ENCODE results near the gene PFKFB2. TPM values are rescaled to one million over a fixed set of nuclear protein-coding genes. Genes with fewer than 3 reads are reported as not detected.

Gene PFKFB2
- total RNA-seq, 2 donors from 2014 or later: 5.6 to 6.1 TPM

DNA sequence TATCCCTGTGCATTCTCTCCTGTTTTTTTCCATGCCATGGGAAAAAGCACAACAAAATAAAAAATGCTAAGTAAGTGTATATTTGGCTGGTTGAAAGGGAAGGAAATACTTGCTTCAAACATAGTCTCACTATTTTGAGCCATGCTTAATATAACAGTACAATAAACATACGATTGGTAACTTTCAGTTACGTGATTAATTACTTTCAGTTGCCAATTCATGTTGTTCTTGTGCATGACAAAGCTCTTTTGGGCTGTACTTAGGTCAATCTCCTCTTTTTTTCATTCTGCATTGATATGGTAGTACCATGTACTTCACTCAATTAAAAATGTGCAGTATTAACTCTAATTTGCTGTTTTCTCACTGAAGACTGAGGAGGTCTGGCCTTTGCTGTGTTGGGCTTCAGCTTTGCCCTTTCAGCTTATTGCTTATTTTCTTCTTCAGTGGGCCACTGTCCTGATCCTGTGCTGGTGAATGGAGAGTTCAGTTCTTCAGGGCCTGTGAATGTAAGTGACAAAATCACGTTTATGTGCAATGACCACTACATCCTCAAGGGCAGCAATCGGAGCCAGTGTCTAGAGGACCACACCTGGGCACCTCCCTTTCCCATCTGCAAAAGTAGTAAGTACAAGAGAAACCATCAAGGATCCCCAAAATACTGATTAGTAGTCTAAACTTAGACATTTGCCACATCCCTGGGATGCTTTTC is 38.3 kb downstream of the PFKFB2 start:
- TF ChIP-seq CTCF (IDR thresholded peaks at IDR 0.05): no peak
- no peak for TF ChIP-seq POLR2AphosphoS5 (IDR thresholded peaks at IDR 0.05)
- no peak for TF ChIP-seq POLR2A (IDR thresholded peaks at IDR 0.05)
- no peaks in the 10 kb centered on the region for H3K4me1 ChIP-seq (replicated peaks)
- DNase-seq (ENCODE audit: low spot score): no peak
- H3K27ac ChIP-seq: no peak overlapping the region
- no peaks in the 10 kb centered on the region for H3K9me3 ChIP-seq
- WGBS: 83% methylated on average over 4 of the region's 4 CpGs
- no peaks in the 10 kb centered on the region for H3K36me3 ChIP-seq
- intact Hi-C loops (cut with DNase I): no loop called here
- no peaks in the 10 kb centered on the region for H3K27me3 ChIP-seq (replicated peaks; ENCODE audit: insufficient read depth)
- H3K4me3 ChIP-seq: no peak overlapping the region

DNA sequence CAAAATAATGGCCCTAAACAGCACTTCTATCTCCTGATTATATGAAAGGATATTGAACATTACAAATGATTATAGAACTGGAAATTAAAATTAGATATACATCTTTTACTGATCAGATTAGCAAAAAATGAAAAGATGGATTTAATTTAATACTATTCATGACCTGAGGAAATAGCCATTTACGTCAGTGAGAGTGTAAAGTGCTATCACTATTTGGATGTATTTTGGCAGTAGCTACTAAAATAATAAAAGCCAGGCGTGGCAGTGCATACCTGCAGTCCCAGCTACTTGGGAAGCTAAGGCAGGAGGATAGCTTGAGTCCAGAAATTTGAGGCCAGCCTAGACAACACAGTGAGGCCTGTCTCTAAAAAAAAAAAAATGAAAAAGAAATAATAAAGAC is 40.9 kb downstream of the PFKFB2 start:
- 50% methylated on average over 2 of the region's 2 CpGs for WGBS
- DNase-seq (ENCODE audit: low spot score): no peak
- H3K27me3 ChIP-seq (replicated peaks; ENCODE audit: insufficient read depth): no peaks in the 10 kb centered on the region
- H3K36me3 ChIP-seq: no peaks in the 10 kb centered on the region
- H3K9me3 ChIP-seq: no peaks in the 10 kb centered on the region
- H3K4me3 ChIP-seq: no peak overlapping the region
- TF ChIP-seq POLR2A (IDR thresholded peaks at IDR 0.05): no peak
- TF ChIP-seq POLR2AphosphoS5 (IDR thresholded peaks at IDR 0.05): no peak
- TF ChIP-seq CTCF (IDR thresholded peaks at IDR 0.05): no peak
- intact Hi-C loops (cut with DNase I): no loop called here
- H3K4me1 ChIP-seq (replicated peaks): no peaks in the 10 kb centered on the region
- no peak overlapping the region for H3K27ac ChIP-seq

- Histone ChIP-seq H3K9me3 (no peaks in the 10 kb centered on the region), H3K27ac (no peak overlapping the region), H3K4me1 (replicated peaks) (no peaks in the 10 kb centered on the region), H3K36me3 (no peaks in the 10 kb centered on the region), H3K27me3 (replicated peaks; ENCODE audit: insufficient read depth) (no peaks in the 10 kb centered on the region), H3K4me3 (no peak overlapping the region)
- 89% methylated on average over 3 of the region's 3 CpGs for WGBS
- TF ChIP-seq POLR2A (IDR thresholded peaks at IDR 0.05): no peak
- TF ChIP-seq CTCF (IDR thresholded peaks at IDR 0.05): no peak
- TF ChIP-seq POLR2AphosphoS5 (IDR thresholded peaks at IDR 0.05): no peak
- intact Hi-C loops (cut with DNase I): no loop called here
- no peak for DNase-seq (ENCODE audit: low spot score)
Measured at GRCh38 chr1:207097871-207098324, 44.8 kb downstream of the PFKFB2 start.

- intact Hi-C loops (cut with DNase I): no loop called here
- H3K4me3 ChIP-seq: no peak overlapping the region
- DNase-seq (ENCODE audit: low spot score): no peak
- no peaks in the 10 kb centered on the region for H3K27me3 ChIP-seq (replicated peaks; ENCODE audit: insufficient read depth)
- TF ChIP-seq POLR2AphosphoS5 (IDR thresholded peaks at IDR 0.05): no peak
- no peak for TF ChIP-seq CTCF (IDR thresholded peaks at IDR 0.05)
- TF ChIP-seq POLR2A (IDR thresholded peaks at IDR 0.05): no peak
- H3K36me3 ChIP-seq: no peaks in the 10 kb centered on the region
- no peaks in the 10 kb centered on the region for H3K4me1 ChIP-seq (replicated peaks)
- H3K27ac ChIP-seq: no peak overlapping the region
- H3K9me3 ChIP-seq: no peaks in the 10 kb centered on the region
- 90% methylated on average over 1 of the region's 1 CpG for WGBS
Measured at GRCh38 chr1:207101720-207102119, 48.6 kb downstream of the PFKFB2 start.

DNA sequence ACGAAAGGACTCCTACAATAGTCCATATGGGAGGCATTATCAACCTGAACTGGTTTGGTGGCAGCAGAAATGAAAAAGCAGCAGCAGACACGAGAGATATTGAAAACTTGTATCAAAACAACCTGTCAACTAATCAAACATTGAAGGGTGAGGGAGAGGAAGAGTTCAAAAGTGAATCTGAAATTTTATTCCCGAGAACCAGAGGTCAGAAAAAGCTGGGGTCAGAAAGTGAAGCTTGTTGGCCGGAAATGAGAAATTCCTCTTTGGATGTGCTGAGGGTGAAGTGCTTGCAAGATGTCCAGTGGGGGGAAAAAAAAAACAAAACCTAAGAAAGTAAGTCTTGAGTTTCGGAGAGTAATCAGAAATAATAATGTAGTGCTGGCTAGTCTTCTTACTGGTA is 49.1 kb downstream of the PFKFB2 start:
- Histone ChIP-seq H3K36me3 (no peaks in the 10 kb centered on the region), H3K9me3 (no peaks in the 10 kb centered on the region), H3K4me3 (no peak overlapping the region), H3K27me3 (replicated peaks; ENCODE audit: insufficient read depth) (no peaks in the 10 kb centered on the region), H3K27ac (no peak overlapping the region), H3K4me1 (replicated peaks) (no peaks in the 10 kb centered on the region)
- 81% methylated on average over 5 of the region's 5 CpGs for WGBS
- no peak for TF ChIP-seq POLR2A (IDR thresholded peaks at IDR 0.05)
- no peak for TF ChIP-seq POLR2AphosphoS5 (IDR thresholded peaks at IDR 0.05)
- no peak for TF ChIP-seq CTCF (IDR thresholded peaks at IDR 0.05)
- intact Hi-C loops (cut with DNase I): no loop called here
- no peak for DNase-seq (ENCODE audit: low spot score)
